Progenitor cell of endocrine pancreas (in vitro differentiated cells): ENCODE data around the gene ZZZ3. TPM values are rescaled to one million over a fixed set of nuclear protein-coding genes. Genes with fewer than 3 reads are reported as not detected.

Experiments used
- DNase-seq: peaks from one replicate; pipeline ENCODE4 v3.0.0; 2021; ENCODE audit warnings: low spot score; ENCODE audit not compliant: unreplicated experiment
- H3K27ac Mint-ChIP-seq: 2 replicates; pipeline ENCODE4 v1.8.0; 2021; ENCODE audit warnings: mild to moderate bottlenecking, moderate library complexity, mixed read lengths
- H3K27me3 Mint-ChIP-seq: 2 replicates; pipeline ENCODE4 v1.8.0; 2021; ENCODE audit warnings: mixed read lengths
- H3K36me3 Mint-ChIP-seq: 2 replicates; pipeline ENCODE4 v1.8.0; 2022; ENCODE audit warnings: mixed read lengths; ENCODE audit not compliant: insufficient read depth
- H3K4me1 Mint-ChIP-seq: 2 replicates; pipeline ENCODE4 v1.8.0; 2021; ENCODE audit warnings: low read depth, mixed read lengths
- H3K4me3 Mint-ChIP-seq: 2 replicates; pipeline ENCODE4 v1.8.0; 2021; ENCODE audit warnings: low read depth, mild to moderate bottlenecking, moderate library complexity, mixed read lengths
- H3K9me3 Mint-ChIP-seq: 2 replicates; pipeline ENCODE4 v1.8.0; 2021; ENCODE audit warnings: low read depth, mixed read lengths
- total RNA-seq: library from RNA; stranded (reverse); gene quantifications from 2 replicates; pipeline ENCODE4 v1.2.1, GENCODE V29; 2021
- TF ChIP-seq, protein P1 (sequence below): fragments of 200-600 bp; sonication (generic); IDR thresholded peaks from one replicate; pipeline ENCODE4 v1.5.0; 2021; ENCODE audit warnings: antibody characterized with exemption, mild to moderate bottlenecking; ENCODE audit not compliant: unreplicated experiment

Gene ZZZ3
- total RNA-seq, 1 donor from 2014 or later, result 59.3 TPM

DNA sequence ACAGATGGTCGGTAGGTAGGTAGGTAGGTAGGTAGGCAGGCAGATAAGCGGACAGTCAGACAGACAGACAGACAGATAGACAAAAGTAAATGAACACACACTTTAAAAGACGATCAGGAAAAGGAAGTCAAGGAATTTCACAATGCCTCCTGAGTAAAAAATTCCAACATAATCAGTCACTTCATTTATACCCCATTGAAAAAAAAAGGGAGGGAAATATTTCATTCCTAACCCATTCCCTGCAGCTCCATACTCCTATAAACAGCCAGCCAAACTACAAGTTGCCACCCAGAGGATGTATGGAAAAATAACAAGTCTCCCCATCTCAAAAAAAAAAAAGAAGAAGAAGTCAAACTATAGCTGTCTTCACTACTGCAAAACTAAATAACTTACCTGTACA, 43.4 kb downstream of the ZZZ3 start:
- no peak overlapping the region for H3K27ac Mint-ChIP-seq
- H3K9me3 Mint-ChIP-seq, result no peaks in the 10 kb centered on the region
- no peaks in the 10 kb centered on the region for H3K4me1 Mint-ChIP-seq
- no peak for DNase-seq
- H3K36me3 Mint-ChIP-seq, result peaks cover 12% of the 10 kb centered on the region
- no peak overlapping the region for H3K4me3 Mint-ChIP-seq
- no peaks in the 10 kb centered on the region for H3K27me3 Mint-ChIP-seq
- TF ChIP-seq, protein P1, sequence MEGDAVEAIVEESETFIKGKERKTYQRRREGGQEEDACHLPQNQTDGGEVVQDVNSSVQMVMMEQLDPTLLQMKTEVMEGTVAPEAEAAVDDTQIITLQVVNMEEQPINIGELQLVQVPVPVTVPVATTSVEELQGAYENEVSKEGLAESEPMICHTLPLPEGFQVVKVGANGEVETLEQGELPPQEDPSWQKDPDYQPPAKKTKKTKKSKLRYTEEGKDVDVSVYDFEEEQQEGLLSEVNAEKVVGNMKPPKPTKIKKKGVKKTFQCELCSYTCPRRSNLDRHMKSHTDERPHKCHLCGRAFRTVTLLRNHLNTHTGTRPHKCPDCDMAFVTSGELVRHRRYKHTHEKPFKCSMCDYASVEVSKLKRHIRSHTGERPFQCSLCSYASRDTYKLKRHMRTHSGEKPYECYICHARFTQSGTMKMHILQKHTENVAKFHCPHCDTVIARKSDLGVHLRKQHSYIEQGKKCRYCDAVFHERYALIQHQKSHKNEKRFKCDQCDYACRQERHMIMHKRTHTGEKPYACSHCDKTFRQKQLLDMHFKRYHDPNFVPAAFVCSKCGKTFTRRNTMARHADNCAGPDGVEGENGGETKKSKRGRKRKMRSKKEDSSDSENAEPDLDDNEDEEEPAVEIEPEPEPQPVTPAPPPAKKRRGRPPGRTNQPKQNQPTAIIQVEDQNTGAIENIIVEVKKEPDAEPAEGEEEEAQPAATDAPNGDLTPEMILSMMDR, result no peak

DNA sequence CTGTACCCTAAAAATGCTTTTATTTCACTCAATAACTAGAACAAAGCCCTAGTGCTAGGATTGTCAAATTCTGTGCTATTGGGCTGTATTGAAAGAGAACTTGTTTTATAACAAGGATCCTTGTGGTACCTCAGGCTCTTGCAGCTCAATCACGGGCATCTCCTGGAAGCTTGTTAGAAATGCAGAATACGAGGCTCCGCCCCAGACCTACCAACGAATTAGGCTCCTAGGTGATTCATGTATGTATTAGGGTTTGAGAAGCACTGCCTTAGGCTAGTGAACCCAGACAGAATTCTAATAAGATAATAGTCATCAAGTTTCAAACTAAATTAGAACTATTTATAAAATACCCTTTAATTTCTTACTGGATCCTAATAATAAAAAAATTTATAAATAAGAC, 45.6 kb downstream of the ZZZ3 start:
- Mint-ChIP-seq H3K4me3 (no peak overlapping the region), H3K36me3 (peaks cover 17% of the 10 kb centered on the region), H3K27me3 (no peaks in the 10 kb centered on the region), H3K9me3 (no peaks in the 10 kb centered on the region), H3K27ac (no peak overlapping the region), H3K4me1 (no peaks in the 10 kb centered on the region)
- DNase-seq, result no peak
- TF ChIP-seq, protein P1, result no peak

Other genes starting within 250 kb of the ZZZ3 start
- gene USP33, start 77.2 kb upstream of the ZZZ3 start, total RNA-seq, result 89.1 and 92.2 TPM in 2 replicates
- 13.8 and 14.9 TPM in 2 replicates for gene MIGA1, start 97.0 kb upstream of the ZZZ3 start, total RNA-seq
- 5.9 and 6.5 TPM in 2 replicates for gene NEXN, start 206.0 kb upstream of the ZZZ3 start, total RNA-seq